Kidney epithelial cell (primary cell): ENCODE results near the gene GSN. TPM values are rescaled to one million over a fixed set of nuclear protein-coding genes. Genes with fewer than 3 reads are reported as not detected.
A peak's percentile ranks its signal among the peaks of the same experiment; 100 is the strongest.
"Not testable (repeated sequence)": the region's sequence is repeated elsewhere in the genome, so short reads cannot be mapped to it uniquely, and the experiment has no call there.

Experiments used
- DNase-seq: peaks from one replicate; pipeline ENCODE4 v3.0.0-alpha.2; 2010; ENCODE audit warnings: low read depth
- H3K27me3 ChIP-seq: 2 replicates; pipeline ENCODE4 v1.6.0; 2011; ENCODE audit warnings: low read length; ENCODE audit not compliant: control insufficient read depth, insufficient read depth
- H3K36me3 ChIP-seq: 2 replicates; pipeline ENCODE4 v1.5.1; 2011; ENCODE audit warnings: low read length; ENCODE audit not compliant: control insufficient read depth, insufficient read depth
- H3K4me3 ChIP-seq: 2 replicates; pipeline ENCODE4 v1.5.1; 2011; ENCODE audit warnings: low read depth, mild to moderate bottlenecking, control low read depth, low read length
- CTCF ChIP-seq: IDR thresholded peaks from 2 replicates; pipeline ENCODE4 v1.5.1; 2011; ENCODE audit warnings: mild to moderate bottlenecking, moderate library complexity, low read length, control low read depth, inconsistent platforms; ENCODE audit not compliant: insufficient read depth, poor library complexity, severe bottlenecking
- total RNA-seq: library from RNA; depleted of rRNA; stranded (reverse); fragments of >200 nt; gene quantifications from 2 replicates; pipeline ENCODE4 v1.2.3, GENCODE V29; 2015

Gene GSN
- total RNA-seq, 1 donor from 2014 or later, result 163 TPM

DNA sequence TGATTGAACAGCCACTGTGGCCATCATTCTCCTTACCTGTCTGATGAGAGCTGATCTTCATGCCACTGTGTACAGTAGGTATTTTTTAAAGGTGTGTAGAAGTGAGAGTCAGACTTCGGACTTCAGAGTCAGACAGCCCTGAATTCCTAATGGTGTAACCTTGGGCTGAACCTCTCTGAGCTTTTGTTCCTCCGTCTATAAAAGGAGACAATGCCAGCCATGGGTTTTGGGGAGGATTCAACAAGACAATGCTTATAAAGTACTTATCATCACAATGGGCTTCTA, 18.7 kb downstream of the GSN start:
- Histone ChIP-seq H3K36me3 (peaks cover 1% of the 10 kb centered on the region), H3K27me3 (no peaks in the 10 kb centered on the region), H3K4me3 (no peak overlapping the region)
- DNase-seq, result no peak
- no peak for TF ChIP-seq CTCF

GRCh38 chr9:121286973-121287741, 19.2 kb downstream of the GSN start:
- Histone ChIP-seq H3K4me3 (no peak overlapping the region), H3K27me3 (no peaks in the 10 kb centered on the region), H3K36me3 (peaks cover 1% of the 10 kb centered on the region)
- TF ChIP-seq CTCF, result no peak
- DNase-seq, result peak; percentile 81

- TF ChIP-seq CTCF, result no peak
- Histone ChIP-seq H3K27me3 (no peaks in the 10 kb centered on the region), H3K36me3 (peaks cover 1% of the 10 kb centered on the region), H3K4me3 (no peak overlapping the region)
- DNase-seq, result no peak
Observed at GRCh38 chr9:121288673-121289025, 20.7 kb downstream of the GSN start.

DNA sequence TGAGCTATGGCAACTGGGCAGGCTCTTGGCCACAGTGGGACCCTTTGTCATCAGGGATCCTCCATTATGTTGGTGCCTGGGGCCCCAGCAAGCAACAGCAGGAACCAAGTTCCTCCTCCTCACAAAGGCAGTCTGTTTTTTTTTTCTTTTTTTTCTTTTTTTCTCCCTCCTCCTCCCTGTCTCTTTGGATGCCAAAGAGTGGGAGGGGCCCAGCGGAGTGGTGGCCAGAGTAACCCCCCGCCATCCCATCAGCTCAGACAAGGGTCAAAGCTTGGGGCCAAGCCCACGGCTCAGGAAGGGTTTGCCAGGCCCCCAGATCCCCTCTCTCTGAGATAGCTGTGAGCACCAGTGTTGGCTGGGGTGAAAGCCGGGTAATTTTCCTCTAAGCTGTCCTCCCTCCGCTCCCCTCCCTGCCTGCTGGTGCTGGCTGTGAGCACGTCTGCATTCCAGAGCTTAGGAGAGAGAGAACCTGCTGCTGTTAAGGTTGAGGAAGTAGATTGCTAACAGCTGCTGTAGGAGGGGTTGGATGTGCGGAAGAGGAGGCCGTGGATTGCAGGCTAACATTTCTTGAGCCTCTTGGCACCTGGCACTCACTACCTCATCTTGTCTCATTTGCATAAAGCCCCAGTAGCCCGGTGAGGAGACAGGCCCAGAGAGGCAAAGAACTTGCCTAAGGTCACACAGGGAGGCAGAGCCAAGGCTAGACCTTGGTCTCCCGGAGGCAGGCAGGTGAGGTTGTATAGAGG, 21.2 kb downstream of the GSN start:
- Histone ChIP-seq H3K36me3 (peaks cover 1% of the 10 kb centered on the region), H3K4me3 (no peak overlapping the region), H3K27me3 (no peaks in the 10 kb centered on the region)
- DNase-seq, result peak; percentile 86
- no peak for TF ChIP-seq CTCF

DNA sequence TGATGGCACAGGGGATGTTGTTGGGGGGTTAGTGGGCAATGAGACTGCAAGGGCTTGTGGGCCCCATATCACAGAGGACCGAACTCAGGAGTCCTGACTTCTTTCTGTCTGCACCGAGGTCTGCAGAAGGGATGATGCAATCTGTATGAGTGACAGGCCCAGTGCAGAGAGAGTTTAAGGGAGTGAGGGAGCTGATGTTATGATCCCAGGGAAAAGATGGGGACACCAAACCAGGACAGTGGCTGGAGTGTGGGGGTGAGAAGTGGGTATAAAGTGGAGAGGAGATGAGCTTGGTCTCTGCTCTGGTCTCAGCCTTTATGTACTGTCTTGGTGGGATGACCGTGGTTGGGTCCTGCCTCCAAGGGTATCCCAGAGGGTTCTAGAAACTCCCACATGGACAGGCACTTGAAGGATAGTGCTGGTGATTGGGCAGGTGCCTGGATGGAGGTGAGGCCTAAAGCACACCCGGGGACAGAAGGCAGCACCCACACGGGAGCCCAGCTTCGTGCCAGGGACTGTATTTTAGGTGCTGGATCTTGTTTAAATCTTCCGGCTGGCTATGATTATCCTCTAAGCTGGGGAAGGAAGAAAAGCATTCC, 21.9 kb downstream of the GSN start:
- Histone ChIP-seq H3K4me3 (no peak overlapping the region), H3K27me3 (no peaks in the 10 kb centered on the region), H3K36me3 (peaks cover 1% of the 10 kb centered on the region)
- no peak for DNase-seq
- TF ChIP-seq CTCF, result no peak

GRCh38 chr9:121291536-121291935, 23.6 kb downstream of the GSN start:
- H3K27me3 ChIP-seq, H3K4me3 ChIP-seq, H3K36me3 ChIP-seq, DNase-seq: not testable (repeated sequence)
